PFSK-1 (cell line): ENCODE results near the gene C2orf81.

Source experiments
- FOXP2 ChIP-seq: optimal IDR thresholded peaks from 2 replicates; pipeline ENCODE3; 2011; ENCODE audit warnings: borderline replicate concordance, control low read depth, inconsistent platforms; ENCODE audit not compliant: insufficient read depth; ENCODE audit errors: extremely low read length, extremely low read depth
- POLR2AphosphoS5 ChIP-seq: IDR thresholded peaks from 2 replicates; pipeline ENCODE4 v1.6.1; 2012; ENCODE audit warnings: low read depth, mild to moderate bottlenecking, control low read depth, low read length, moderate library complexity
- REST ChIP-seq, 2 experiments: IDR thresholded peaks; 2 replicates each; pipeline versions ENCODE4 v1.6.1 to v1.8.0; 2011 to 2012; ENCODE audit warnings: low read depth in 2 of 2, low read length in 2 of 2, control low read depth in 1 of 2, inconsistent platforms in 1 of 2, mild to moderate bottlenecking in 1 of 2, moderate library complexity in 1 of 2; ENCODE audit not compliant: insufficient read depth in 1 of 2
- SIN3A ChIP-seq: IDR thresholded peaks from 2 replicates; pipeline ENCODE4 v1.6.1; 2012; ENCODE audit warnings: mild to moderate bottlenecking, low read length, moderate library complexity, borderline replicate concordance; ENCODE audit not compliant: insufficient read depth
- TAF1 ChIP-seq: IDR thresholded peaks from 2 replicates; pipeline ENCODE4 v1.6.1; 2012; ENCODE audit warnings: low read length, control low read depth, borderline replicate concordance; ENCODE audit not compliant: insufficient read depth

Gene C2orf81

GRCh38 chr2:74439803-74440377 is 18.5 kb upstream of the C2orf81 start:
- TF ChIP-seq SIN3A (no peak), TAF1 (no peak), POLR2AphosphoS5 (no peak; the same call in 1 of the 2 replicates), FOXP2 (no peak), REST (IDR thresholded peaks at IDR 0.05; ENCODE audit: insufficient read depth in 1 of 2, low read depth in 2 of 2, low read length in 2 of 2) (no peak)

GRCh38 chr2:74439373-74439772 is 18.0 kb upstream of the C2orf81 start:
- no peak for TF ChIP-seq TAF1
- TF ChIP-seq SIN3A = no peak
- TF ChIP-seq POLR2AphosphoS5 = no peak
- no peak for TF ChIP-seq REST (IDR thresholded peaks at IDR 0.05; ENCODE audit: insufficient read depth in 1 of 2, low read depth in 2 of 2, low read length in 2 of 2)
- no peak for TF ChIP-seq FOXP2

GRCh38 chr2:74438248-74438647 is 16.8 kb upstream of the C2orf81 start:
- no peak for TF ChIP-seq FOXP2
- no peak for TF ChIP-seq POLR2AphosphoS5
- TF ChIP-seq TAF1 = no peak
- no peak for TF ChIP-seq SIN3A
- no peak for TF ChIP-seq REST (IDR thresholded peaks at IDR 0.05; ENCODE audit: insufficient read depth in 1 of 2, low read depth in 2 of 2, low read length in 2 of 2)

- TF ChIP-seq FOXP2 = no peak
- TF ChIP-seq REST (IDR thresholded peaks at IDR 0.05; ENCODE audit: insufficient read depth in 1 of 2, low read depth in 2 of 2, low read length in 2 of 2) = no peak
- TF ChIP-seq TAF1 = no peak
- no peak for TF ChIP-seq POLR2AphosphoS5
- no peak for TF ChIP-seq SIN3A
Measured at GRCh38 chr2:74436848-74437695, 15.7 kb upstream of the C2orf81 start.
